ENCODE results near the gene KIAA1143.

Gene KIAA1143

GRCh38 chr3:44761424-44762169, at the start of gene KIAA1143, which contains the start of gene KIF15:
Gene KIAA1143, minus strand, starts transcription at chr3:44761619. Its CDS starts 17 bp downstream, at chr3:44761602.
Gene KIF15, plus strand, starts transcription at chr3:44761794. Its CDS starts 72 bp downstream, at chr3:44761866.
- H3K4me3 ChIP-seq (replicated peaks; ENCODE audit: low read depth, low read length), result peak within 1 kb of the TSS; percentile 97
- peak; percentile 24 for TF ChIP-seq CTCF (IDR thresholded peaks at IDR 0.05; ENCODE audit: insufficient read depth, low read length, poor library complexity, severe bottlenecking)
- H3K27me3 ChIP-seq (replicated peaks; ENCODE audit: control insufficient read depth, insufficient read depth, low read length), result no peaks in the 10 kb centered on the region
- peak; percentile 96 for DNase-seq (ENCODE audit: extremely low read depth, insufficient read length)
- peaks cover 4% of the 10 kb centered on the region for H3K36me3 ChIP-seq (ENCODE audit: control insufficient read depth, insufficient read depth, low read length)

- no peak for DNase-seq (ENCODE audit: extremely low read depth, insufficient read length)
- Histone ChIP-seq H3K36me3 (ENCODE audit: control insufficient read depth, insufficient read depth, low read length) (no peaks in the 10 kb centered on the region; the same call in 1 of the 2 replicates), H3K27me3 (replicated peaks; ENCODE audit: control insufficient read depth, insufficient read depth, low read length) (no peaks in the 10 kb centered on the region), H3K4me3 (replicated peaks; ENCODE audit: low read depth, low read length) (no peak overlapping the region)
- TF ChIP-seq CTCF (IDR thresholded peaks at IDR 0.05; ENCODE audit: insufficient read depth, low read length, poor library complexity, severe bottlenecking), result no peak
Measured at GRCh38 chr3:44805960-44806359, 44.5 kb upstream of the KIAA1143 start.

GRCh38 chr3:44803298-44803697, 41.9 kb upstream of the KIAA1143 start:
- no peak for TF ChIP-seq CTCF (IDR thresholded peaks at IDR 0.05; ENCODE audit: insufficient read depth, low read length, poor library complexity, severe bottlenecking)
- peaks cover 5% of the 10 kb centered on the region for H3K36me3 ChIP-seq (ENCODE audit: control insufficient read depth, insufficient read depth, low read length)

GRCh38 chr3:44802011-44802410, 40.6 kb upstream of the KIAA1143 start:
- no peak for DNase-seq (ENCODE audit: extremely low read depth, insufficient read length)
- TF ChIP-seq CTCF (IDR thresholded peaks at IDR 0.05; ENCODE audit: insufficient read depth, low read length, poor library complexity, severe bottlenecking), result no peak
- Histone ChIP-seq H3K27me3 (replicated peaks; ENCODE audit: control insufficient read depth, insufficient read depth, low read length) (no peaks in the 10 kb centered on the region), H3K4me3 (replicated peaks; ENCODE audit: low read depth, low read length) (no peak overlapping the region), H3K36me3 (ENCODE audit: control insufficient read depth, insufficient read depth, low read length) (peaks cover 5% of the 10 kb centered on the region)

More at GRCh38 chr3:44803298-44803697, 41.9 kb upstream of the KIAA1143 start:
- Histone ChIP-seq H3K4me3 (replicated peaks; ENCODE audit: low read depth, low read length) (no peak overlapping the region), H3K27me3 (replicated peaks; ENCODE audit: control insufficient read depth, insufficient read depth, low read length) (no peaks in the 10 kb centered on the region)
- no peak for DNase-seq (ENCODE audit: extremely low read depth, insufficient read length)

GRCh38 chr3:44795197-44795596, 33.8 kb upstream of the KIAA1143 start:
- peaks cover 8% of the 10 kb centered on the region for H3K36me3 ChIP-seq (ENCODE audit: control insufficient read depth, insufficient read depth, low read length)
- no peak for TF ChIP-seq CTCF (IDR thresholded peaks at IDR 0.05; ENCODE audit: insufficient read depth, low read length, poor library complexity, severe bottlenecking)
- no peak overlapping the region for H3K4me3 ChIP-seq (replicated peaks; ENCODE audit: low read depth, low read length)
- DNase-seq (ENCODE audit: extremely low read depth, insufficient read length), result no peak
- H3K27me3 ChIP-seq (replicated peaks; ENCODE audit: control insufficient read depth, insufficient read depth, low read length), result no peaks in the 10 kb centered on the region
